Measurements from ENCODE around the gene DCTN1.

The DCTN1 gene

DNA sequence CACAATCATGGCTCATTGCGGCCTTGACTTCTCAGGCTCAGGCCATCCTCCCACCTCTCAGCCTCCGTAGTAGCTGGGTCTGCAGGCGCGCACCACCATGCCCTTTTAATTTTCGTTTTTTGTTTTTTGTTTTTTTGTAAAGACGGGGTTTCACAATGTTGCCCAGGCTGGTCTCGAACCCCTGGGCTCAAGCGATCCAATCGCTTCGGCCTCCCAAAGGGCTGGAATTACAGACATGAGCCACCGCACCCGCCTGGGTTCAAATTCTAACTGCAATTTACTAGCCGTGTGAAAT is 12.3 kb upstream of the DCTN1 start:
- TF ChIP-seq POLR2A (IDR thresholded peaks at IDR 0.05; ENCODE audit: low read length) (no peak), GATA1 (IDR thresholded peaks at IDR 0.05; ENCODE audit: low read depth, low read length) (no peak)
- DNase-seq, result no peak

DNA sequence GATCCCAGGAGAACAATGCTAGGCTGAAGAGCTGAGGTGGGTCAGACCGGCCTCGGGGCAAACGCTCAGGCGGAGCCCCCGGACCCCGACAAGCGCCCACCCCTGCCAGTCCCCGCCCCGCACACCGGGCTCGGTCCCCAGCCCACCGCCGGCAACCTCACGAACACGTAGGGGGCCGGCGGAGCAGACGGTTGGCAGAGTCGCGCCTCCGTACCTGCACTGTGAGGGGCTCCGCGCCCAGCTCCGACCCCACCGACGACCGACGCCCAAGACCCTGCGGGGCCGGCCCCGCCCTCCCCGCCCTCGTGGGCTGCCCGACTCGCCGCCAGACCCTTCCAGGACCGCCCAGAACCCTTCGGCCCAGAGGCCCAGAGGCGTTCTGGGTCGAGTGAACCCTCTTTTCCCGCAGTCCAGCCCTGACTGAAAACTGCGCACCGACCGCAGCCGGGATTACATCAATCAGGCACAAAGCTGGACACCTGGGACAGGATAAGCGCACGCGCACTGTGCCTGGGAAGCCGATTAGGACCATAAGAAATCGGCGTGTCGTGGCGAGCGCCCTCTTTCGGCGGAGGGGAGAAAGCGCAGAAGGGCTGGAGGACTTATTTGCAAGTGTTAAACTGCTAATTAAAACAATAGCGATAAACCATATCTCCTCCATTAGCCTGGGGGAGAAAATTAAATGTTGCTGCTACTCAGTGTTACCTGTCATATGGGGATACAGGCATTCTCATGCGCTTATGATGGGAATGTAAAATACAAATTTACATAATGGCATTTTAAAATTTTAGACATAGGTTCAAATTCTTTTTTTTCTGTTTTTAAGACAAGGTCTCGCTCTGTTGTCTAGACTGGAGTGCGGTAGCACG is 11.7 kb upstream of the DCTN1 start:
- DNase-seq, result peak; percentile 95 to 97
- TF ChIP-seq POLR2A (IDR thresholded peaks at IDR 0.05; ENCODE audit: low read length) (no peak), GATA1 (IDR thresholded peaks at IDR 0.05; ENCODE audit: low read depth, low read length) (no peak)

DNA sequence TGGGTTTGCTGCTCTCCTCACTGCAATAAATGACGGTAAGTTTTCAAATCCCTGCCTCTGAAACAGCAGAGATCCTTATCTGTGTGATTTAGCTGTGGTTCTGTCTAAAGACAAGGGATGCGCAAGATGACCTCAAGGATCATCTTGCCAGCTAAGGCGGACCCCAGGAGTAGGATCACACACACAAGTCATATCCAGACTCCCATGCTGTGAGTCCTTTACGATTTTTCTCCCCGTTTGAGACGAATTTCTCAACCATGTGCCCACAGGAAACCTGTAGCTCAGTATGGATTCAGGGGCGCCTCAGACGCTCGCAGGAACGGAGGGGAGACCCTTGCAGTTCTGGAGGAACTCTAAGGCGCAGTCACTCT is 11.1 kb upstream of the DCTN1 start:
- peak; percentile 47 to 56 for DNase-seq
- no peak for TF ChIP-seq GATA1 (IDR thresholded peaks at IDR 0.05; ENCODE audit: low read depth, low read length)
- no peak for TF ChIP-seq POLR2A (IDR thresholded peaks at IDR 0.05; ENCODE audit: low read length)

DNA sequence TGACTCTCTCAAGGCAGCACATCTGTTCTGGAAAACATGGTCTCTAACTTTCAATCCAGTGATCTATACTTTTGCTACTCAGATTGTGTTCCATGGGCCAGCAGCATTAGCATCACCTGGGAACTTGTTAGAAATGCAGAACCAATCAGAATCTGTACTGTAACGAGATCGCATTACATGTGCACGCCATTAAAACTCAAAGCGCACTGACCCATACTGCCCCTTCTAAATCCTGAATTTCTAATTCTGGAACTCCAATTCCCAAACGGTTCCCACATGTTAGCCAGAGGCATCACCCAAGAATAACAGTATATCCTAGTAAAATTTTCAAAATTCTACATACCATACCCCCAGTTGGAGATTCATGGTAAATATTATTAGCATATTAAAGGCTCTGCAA is 10.5 kb upstream of the DCTN1 start:
- no peak for DNase-seq
- TF ChIP-seq GATA1 (IDR thresholded peaks at IDR 0.05; ENCODE audit: low read depth, low read length), result no peak
- no peak for TF ChIP-seq POLR2A (IDR thresholded peaks at IDR 0.05; ENCODE audit: low read length)

DNA sequence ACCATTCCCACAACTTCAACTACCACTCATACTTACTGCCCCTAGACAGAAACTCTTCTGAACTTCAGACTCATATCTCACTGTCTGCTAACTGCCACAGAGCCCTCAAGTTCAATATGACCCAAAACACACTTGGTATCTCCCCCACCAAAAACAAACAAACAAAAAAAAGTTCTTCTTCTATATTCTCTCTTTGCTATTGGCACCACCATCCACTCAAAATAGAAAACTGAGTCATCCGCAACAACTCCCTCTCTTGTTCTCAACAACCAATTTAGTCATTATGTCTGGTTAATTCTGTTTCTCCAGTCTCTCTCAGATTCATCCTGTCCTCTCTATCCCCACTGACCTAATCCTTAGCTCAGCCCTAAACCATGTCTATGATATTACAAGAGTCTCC is 7.2 kb upstream of the DCTN1 start:
- no peak for TF ChIP-seq POLR2A (IDR thresholded peaks at IDR 0.05; ENCODE audit: low read length)
- no peak for TF ChIP-seq GATA1 (IDR thresholded peaks at IDR 0.05; ENCODE audit: low read depth, low read length)
- no peak for DNase-seq

DNA sequence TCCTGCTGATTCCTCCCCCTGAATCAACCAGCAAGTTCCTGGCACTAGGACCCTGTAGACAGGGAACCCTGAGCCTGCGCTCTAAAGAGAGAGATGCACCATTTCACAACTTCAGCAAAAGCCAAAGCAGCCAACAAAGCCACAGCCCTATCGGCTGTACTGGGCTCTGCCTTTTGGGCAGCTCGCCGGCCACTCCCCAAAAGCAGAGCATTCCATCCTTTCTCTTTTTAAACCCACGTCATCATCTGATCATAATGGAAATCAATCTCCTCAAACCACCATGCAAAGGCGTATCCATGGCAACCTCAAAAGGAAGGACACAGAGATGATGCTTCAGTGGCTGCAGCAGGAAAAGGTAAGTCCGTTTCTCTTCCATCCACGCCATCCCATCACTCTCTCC is 5.3 kb upstream of the DCTN1 start:
- TF ChIP-seq POLR2A (IDR thresholded peaks at IDR 0.05; ENCODE audit: low read length) (no peak), GATA1 (IDR thresholded peaks at IDR 0.05; ENCODE audit: low read depth, low read length) (no peak)
- DNase-seq, result no peak

DNA sequence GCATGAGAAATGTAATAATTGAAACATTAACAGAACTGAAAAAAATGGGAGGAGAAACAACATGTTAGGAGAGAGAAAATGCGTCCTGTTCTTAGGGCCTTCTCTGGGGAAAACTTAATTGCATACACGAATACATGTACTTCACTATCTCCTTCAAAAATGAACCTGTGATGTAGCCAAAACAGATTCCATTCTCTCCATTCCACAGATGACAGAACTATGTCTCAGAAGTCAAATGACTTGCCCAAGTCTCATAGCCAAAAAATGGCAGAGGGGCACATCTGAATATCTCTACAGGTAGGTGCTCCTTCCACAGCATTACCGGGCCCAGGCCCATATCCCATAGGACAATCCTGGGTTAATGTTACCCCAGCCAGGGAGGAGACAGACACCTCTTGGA is 3.9 kb upstream of the DCTN1 start:
- no peak for DNase-seq
- TF ChIP-seq POLR2A (IDR thresholded peaks at IDR 0.05; ENCODE audit: low read length) (no peak), GATA1 (IDR thresholded peaks at IDR 0.05; ENCODE audit: low read depth, low read length) (no peak)

DNA sequence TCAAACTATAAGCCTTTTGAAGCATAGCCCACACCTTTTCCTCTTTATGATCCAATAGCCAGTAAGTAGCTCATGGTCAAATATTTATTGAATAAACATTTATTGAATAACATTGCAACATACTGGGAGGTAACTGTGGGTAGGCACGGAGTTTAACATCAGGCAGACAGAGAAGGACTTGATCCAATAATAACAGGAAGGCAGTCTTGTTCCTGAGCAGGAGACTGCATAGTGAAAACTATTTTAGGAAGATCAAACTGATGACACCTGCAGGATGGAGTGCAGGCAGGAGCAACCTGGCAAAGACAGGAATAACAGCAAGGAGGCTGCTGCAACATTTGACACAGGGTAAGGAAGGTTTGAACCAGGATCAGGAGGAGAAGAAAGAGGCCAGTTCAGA is 3.1 kb upstream of the DCTN1 start:
- TF ChIP-seq GATA1 (IDR thresholded peaks at IDR 0.05; ENCODE audit: low read depth, low read length) (no peak), POLR2A (IDR thresholded peaks at IDR 0.05; ENCODE audit: low read length) (no peak)
- no peak for DNase-seq

DNA sequence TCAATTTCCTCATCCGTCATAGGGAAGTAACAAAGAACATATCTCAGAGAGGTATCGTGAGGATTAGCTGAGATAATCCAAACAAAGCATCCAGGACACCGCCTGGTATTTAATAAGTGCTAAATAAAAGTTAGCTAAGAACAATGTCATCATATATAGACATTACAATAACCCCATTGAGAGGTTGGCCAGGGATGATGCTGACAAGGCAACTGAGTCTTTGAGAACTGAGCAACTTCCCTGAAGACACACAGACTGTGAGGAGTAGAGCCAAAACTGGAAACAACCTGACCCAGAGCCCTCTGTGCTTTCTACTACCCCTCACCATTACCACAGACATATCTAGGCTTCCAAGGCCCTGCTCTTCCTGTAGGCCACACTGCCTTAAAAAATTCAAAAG is 1.6 kb upstream of the DCTN1 start:
- TF ChIP-seq POLR2A (IDR thresholded peaks at IDR 0.05; ENCODE audit: low read length) (no peak), GATA1 (IDR thresholded peaks at IDR 0.05; ENCODE audit: low read depth, low read length) (no peak)
- no peak for DNase-seq

DNA sequence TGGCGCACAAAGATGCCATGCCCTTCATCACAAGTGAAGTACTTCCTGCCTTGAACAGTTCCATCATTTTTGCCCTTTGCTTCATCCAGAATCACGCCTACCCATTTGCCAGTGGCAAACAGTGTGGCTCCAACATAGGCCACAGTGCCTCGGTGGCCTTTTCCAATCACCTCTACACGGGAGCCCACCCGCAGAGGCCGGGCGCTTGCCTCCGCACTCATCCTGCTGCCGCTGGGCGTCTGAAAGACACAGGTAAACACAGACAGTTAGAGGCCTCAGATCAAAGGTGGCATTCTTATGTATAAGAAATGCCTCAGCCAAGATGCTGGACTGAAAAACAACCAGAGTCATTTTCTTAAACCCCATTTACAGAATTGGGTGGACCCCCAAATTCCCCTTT is 2.1 kb downstream of the DCTN1 start:
- no peak for DNase-seq
- TF ChIP-seq POLR2A (IDR thresholded peaks at IDR 0.05; ENCODE audit: low read length) (no peak), GATA1 (IDR thresholded peaks at IDR 0.05; ENCODE audit: low read depth, low read length) (no peak)

DNA sequence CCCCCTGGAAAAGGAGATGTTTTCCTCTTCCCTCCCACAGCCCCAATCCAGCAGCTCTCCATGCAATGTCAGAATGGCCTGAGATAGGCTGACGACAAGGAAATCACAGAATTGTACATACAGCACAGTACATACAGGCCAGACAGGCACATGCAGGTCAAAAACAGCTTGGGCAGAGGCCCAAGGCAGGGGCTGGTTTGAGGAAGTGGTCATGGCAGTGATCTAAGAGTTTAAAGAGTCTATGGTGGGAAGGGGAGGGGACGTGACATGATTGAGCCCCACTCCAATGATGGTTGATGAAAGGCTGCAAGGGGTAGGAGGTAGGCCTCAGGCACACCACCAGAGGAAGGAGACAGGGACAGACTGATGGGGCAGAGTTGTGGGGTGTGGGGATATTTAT is 4.3 kb downstream of the DCTN1 start:
- DNase-seq, result no peak
- TF ChIP-seq GATA1 (IDR thresholded peaks at IDR 0.05; ENCODE audit: low read depth, low read length) (no peak), POLR2A (IDR thresholded peaks at IDR 0.05; ENCODE audit: low read length) (no peak)

DNA sequence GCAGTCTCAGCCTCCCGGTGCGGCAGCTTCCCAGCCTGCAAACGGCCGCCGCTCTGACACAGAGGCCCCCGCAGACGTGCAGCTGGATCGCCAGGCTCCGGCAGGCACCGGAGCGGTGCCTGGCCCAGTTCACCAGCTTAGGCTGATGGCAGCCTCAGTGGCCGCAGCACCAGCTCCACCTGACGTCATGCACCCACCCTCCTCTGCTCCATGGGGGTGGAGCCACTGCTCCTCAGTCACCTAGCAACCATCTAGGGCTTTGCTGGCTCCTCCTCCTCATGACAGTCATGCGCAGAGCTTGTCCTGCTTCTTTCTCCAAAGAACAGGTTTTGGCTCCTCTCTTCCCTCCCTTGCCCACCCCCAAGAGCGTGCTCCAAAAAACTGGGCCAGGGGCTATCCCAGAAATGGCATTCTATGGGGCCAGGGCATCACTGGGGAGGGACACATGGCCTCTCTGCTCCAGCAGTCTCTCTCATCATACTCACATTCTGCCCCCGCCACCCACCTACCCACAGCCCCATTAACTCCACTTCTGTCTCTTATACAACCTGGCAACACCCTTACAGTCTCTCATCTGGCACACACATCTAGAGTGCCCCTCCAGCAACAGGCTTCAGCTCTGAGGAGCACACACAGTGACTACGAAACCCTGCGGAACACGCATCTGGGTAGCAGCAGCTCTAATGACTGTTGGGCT is 5.5 kb downstream of the DCTN1 start:
- DNase-seq, result peak in 1 of 2 experiments; percentile 23
- TF ChIP-seq GATA1 (IDR thresholded peaks at IDR 0.05; ENCODE audit: low read depth, low read length) (no peak), POLR2A (IDR thresholded peaks at IDR 0.05; ENCODE audit: low read length) (no peak)

DNA sequence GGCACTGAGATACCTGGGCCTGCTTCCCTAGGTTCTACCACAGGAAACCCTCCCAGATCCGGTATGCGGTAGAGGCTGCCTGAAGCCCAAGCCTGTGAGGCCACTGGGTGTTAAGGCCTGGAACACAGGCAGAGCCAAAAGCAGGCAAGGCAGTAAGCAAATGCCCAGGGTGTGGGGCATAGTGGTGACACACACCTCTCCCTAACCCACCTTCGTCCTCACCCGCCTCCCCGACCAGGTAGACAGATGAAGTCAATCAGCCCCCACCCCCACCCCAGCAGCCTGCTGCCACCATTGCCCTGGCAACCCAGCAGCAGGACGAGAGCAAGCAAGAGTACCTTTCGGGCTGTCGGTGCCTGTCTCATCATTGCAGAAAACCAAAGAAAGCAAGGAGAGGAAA is 6.1 kb downstream of the DCTN1 start:
- DNase-seq, result no peak
- TF ChIP-seq GATA1 (IDR thresholded peaks at IDR 0.05; ENCODE audit: low read depth, low read length) (no peak), POLR2A (IDR thresholded peaks at IDR 0.05; ENCODE audit: low read length) (no peak)

DNA sequence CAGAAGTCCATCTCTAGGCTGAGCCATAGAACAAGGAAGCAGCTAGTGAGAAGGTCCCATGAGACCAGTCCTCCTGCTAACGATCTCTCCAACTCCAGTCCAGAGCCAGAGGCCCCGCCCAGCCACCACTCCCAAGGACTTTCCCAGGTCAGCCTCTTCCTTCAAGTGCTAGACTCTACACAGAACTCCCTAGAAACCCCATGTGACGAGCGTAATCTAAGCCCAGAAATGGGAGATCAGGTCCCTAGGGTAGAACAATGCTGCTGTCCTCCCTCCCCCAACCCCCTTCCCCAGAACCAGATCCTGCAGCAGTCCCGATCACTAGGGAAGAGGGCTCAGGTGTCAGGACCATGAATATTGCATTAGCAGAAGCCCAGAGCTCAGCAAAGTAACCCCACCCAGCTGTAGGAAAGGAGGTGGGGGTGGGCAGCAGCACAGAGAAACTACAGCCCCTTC is 6.9 kb downstream of the DCTN1 start:
- TF ChIP-seq POLR2A (IDR thresholded peaks at IDR 0.05; ENCODE audit: low read length) (no peak), GATA1 (IDR thresholded peaks at IDR 0.05; ENCODE audit: low read depth, low read length) (no peak)
- no peak for DNase-seq

DNA sequence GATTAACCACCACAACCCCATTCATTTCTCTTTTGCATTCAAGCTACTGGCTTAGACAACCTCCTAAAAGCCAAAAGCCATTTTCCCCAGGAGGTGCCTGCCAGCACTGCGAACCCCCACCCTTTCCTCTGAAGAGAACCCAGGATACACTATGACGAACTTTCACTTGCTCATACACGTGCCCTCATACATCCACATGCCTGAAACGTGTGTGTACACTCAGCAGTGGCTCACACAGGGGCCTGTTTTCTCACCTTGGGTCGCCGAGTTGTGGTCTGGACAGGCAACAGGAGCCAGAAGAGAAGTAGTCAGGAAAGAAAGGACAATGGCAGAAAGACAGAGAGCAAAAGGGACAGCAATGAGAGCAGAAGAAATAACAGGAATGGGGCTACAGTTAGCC is 7.4 kb downstream of the DCTN1 start:
- no peak for DNase-seq
- TF ChIP-seq GATA1 (IDR thresholded peaks at IDR 0.05; ENCODE audit: low read depth, low read length) (no peak), POLR2A (IDR thresholded peaks at IDR 0.05; ENCODE audit: low read length) (no peak)

Measured in erythroblast (primary cell).